T47D (cell line): ENCODE results near the gene SELENON.

Source experiments
- DNase-seq, 2 experiments: peaks; one replicate each; pipeline versions ENCODE4 v3.0.0 to v3.0.0-alpha.2; 2011 to 2012; ENCODE audit warnings: low read depth in 1 of 2, low spot score in 1 of 2
- JUND ChIP-seq: IDR thresholded peaks from 2 replicates; pipeline ENCODE4 v1.6.1; 2012; ENCODE audit warnings: low read depth
- in situ Hi-C: cut with HindIII; loops from 2 replicates; pipeline ENCODE4 v1.10.0; 2016; ENCODE audit warnings: low sequenced_read_pairs, low pct_unique_long_range_greater_than_20kb

SELENON gene

GRCh38 chr1:25773441-25774125 is 26.4 kb upstream of the SELENON start:
- in situ Hi-C loops, result no loop called here
- peak; percentile 45 to 80 for DNase-seq

GRCh38 chr1:25774206-25774803 is 25.7 kb upstream of the SELENON start:
- TF ChIP-seq JUND, result no peak
- no peak for DNase-seq
- in situ Hi-C loops, result no loop called here

More at GRCh38 chr1:25773441-25774125, 26.4 kb upstream of the SELENON start:
- no peak for TF ChIP-seq JUND

GRCh38 chr1:25774921-25775771 is 24.8 kb upstream of the SELENON start:
- DNase-seq, result peak in 1 of 2 experiments; percentile 53
- in situ Hi-C loops, result no loop called here
- no peak for TF ChIP-seq JUND

- in situ Hi-C loops, result no loop called here
- no peak for TF ChIP-seq JUND
- DNase-seq, result no peak
Measured at GRCh38 chr1:25779388-25779787, 20.6 kb upstream of the SELENON start.

- DNase-seq, result no peak
- TF ChIP-seq JUND, result no peak
- in situ Hi-C loops, result no loop called here
Measured at GRCh38 chr1:25779894-25780293, 20.1 kb upstream of the SELENON start.

- peak in 1 of 2 experiments; percentile 55 for DNase-seq
- in situ Hi-C loops, result no loop called here
- TF ChIP-seq JUND, result no peak
Measured at GRCh38 chr1:25780318-25781129, 19.5 kb upstream of the SELENON start.

- TF ChIP-seq JUND, result no peak
- no peak for DNase-seq
- in situ Hi-C loops, result no loop called here
Measured at GRCh38 chr1:25781130-25781433, 18.9 kb upstream of the SELENON start.

- in situ Hi-C loops, result no loop called here
- DNase-seq, result no peak
- TF ChIP-seq JUND, result no peak
Measured at GRCh38 chr1:25782608-25783201, 17.3 kb upstream of the SELENON start.

GRCh38 chr1:25784575-25785051 is 15.4 kb upstream of the SELENON start:
- TF ChIP-seq JUND, result no peak
- in situ Hi-C loops, result no loop called here
- DNase-seq, result no peak

GRCh38 chr1:25785333-25786067 is 14.5 kb upstream of the SELENON start:
- in situ Hi-C loops, result no loop called here

More at GRCh38 chr1:25785333-25786067, 14.5 kb upstream of the SELENON start:
- DNase-seq, result no peak
- no peak for TF ChIP-seq JUND
